HCT116 (cell line): ENCODE data around the gene ITGA7. TPM values are rescaled to one million over a fixed set of nuclear protein-coding genes. Genes with fewer than 3 reads are reported as not detected.

ENCODE experiments used
- ATAC-seq: fragments of 200-7000 bp; cut with Tn5 transposase; 2 replicates; pipeline ENCODE4 v1.9.1; 2020; ENCODE audit warnings: mild to moderate bottlenecking, moderate library complexity
- BruUV-seq: library from RNA; stranded (reverse); fragments of 400-500 nt; replicated peaks from 2 replicates; lab custom pipeline; 2021; lab: Mats Ljungman, UMichigan
- CTCF ChIA-PET: fragments of 300-600 bp; sonication (Branson Sonifier 250); formaldehyde crosslinking; loops from one replicate; lab custom pipeline; 2021; ENCODE audit warnings: antibody characterized with exemption; lab: Charles Lee
- POLR2A ChIA-PET: fragments of 300-600, 350-600 bp; sonication (Branson Sonifier 250); formaldehyde crosslinking; loops from one replicate; lab custom pipeline; 2021; ENCODE audit warnings: antibody characterized with exemption; lab: Charles Lee
- RAD21 ChIA-PET, 2 experiments: fragments of 300-600 bp; sonication (Branson Sonifier 250); formaldehyde crosslinking; loops; one replicate each; lab custom pipeline; 2023; ENCODE audit warnings: low total read pairs in 2 of 2; ENCODE audit not compliant: uncharacterized antibody in 2 of 2, unreplicated experiment in 2 of 2, low non-redundant PET in 1 of 2; lab: Charles Lee
- DNase-seq: peaks from one replicate; pipeline ENCODE4 v3.0.0-alpha.2; 2010; ENCODE audit warnings: low read depth, low spot score
- H2AFZ ChIP-seq: fragments of 200-600 bp; shearing (Covaris generic), sonication (generic); 2 replicates; pipeline ENCODE4 v1.6.1; 2017; ENCODE audit warnings: low read depth, mixed run types, mixed read lengths, antibody characterized with exemption, low read length; ENCODE audit not compliant: poor library complexity, severe bottlenecking
- H3K27ac ChIP-seq: 2 replicates; pipeline ENCODE4 v1.5.1; 2012; ENCODE audit warnings: low read depth, low read length
- H3K27me3 ChIP-seq: fragments of 200-600 bp; sonication (generic); 2 replicates; pipeline ENCODE4 v1.6.1; 2016; ENCODE audit warnings: mixed run types, low read length, mixed read lengths; ENCODE audit not compliant: insufficient read depth
- H3K36me3 ChIP-seq, 2 experiments: fragments of 200-500 bp in 1 of 2; fragments of 200-600 bp in 1 of 2; sonication (Bioruptor generic) in 1 of 2; sonication (generic) in 1 of 2; 2 replicates each; pipeline versions ENCODE4 v1.5.1 to v1.6.1; 2014 to 2016; ENCODE audit warnings: low read length in 2 of 2, inconsistent platforms in 1 of 2, mixed read lengths in 1 of 2, mixed run types in 1 of 2; ENCODE audit not compliant: insufficient read depth in 2 of 2, control insufficient read depth in 1 of 2
- H3K4me1 ChIP-seq, 2 experiments: fragments of 200-600 bp in 1 of 2; sonication (generic) in 1 of 2; 2 replicates each; pipeline versions ENCODE4 v1.5.1 to v1.6.1; 2012 to 2017; ENCODE audit warnings: low read length in 2 of 2, inconsistent platforms in 1 of 2, mild to moderate bottlenecking in 1 of 2, mixed read lengths in 1 of 2, mixed run types in 1 of 2, moderate library complexity in 1 of 2; ENCODE audit not compliant: insufficient read depth in 2 of 2, control insufficient read depth in 1 of 2
- H3K4me2 ChIP-seq: fragments of 200-600 bp; sonication (generic); 2 replicates; pipeline ENCODE4 v1.6.1; 2017; ENCODE audit warnings: mixed run types, low read length, mixed read lengths
- H3K4me3 ChIP-seq, 2 experiments: fragments of 200-600 bp in 1 of 2; sonication (generic) in 1 of 2; replicated peaks in 1 of 2; 2 replicates each; pipeline ENCODE4 v1.5.1; 2011 to 2016; ENCODE audit warnings: low read length in 2 of 2, control low read depth in 1 of 2, low read depth in 1 of 2, mild to moderate bottlenecking in 1 of 2, mixed read lengths in 1 of 2, mixed run types in 1 of 2
- H3K79me2 ChIP-seq: fragments of 200-600 bp; sonication (generic); 2 replicates; pipeline ENCODE4 v1.6.1; 2017; ENCODE audit warnings: mild to moderate bottlenecking, mixed run types, low read length, moderate library complexity, mixed read lengths; ENCODE audit not compliant: insufficient read depth
- H3K9ac ChIP-seq: fragments of 200-600 bp; sonication (generic); 2 replicates; pipeline ENCODE4 v1.6.1; 2016; ENCODE audit warnings: low read length, mixed read lengths
- H3K9me2 ChIP-seq: fragments of 200-600 bp; sonication (generic), shearing (Covaris generic); 2 replicates; pipeline ENCODE4 v1.6.1; 2017; ENCODE audit warnings: mixed run types, mild to moderate bottlenecking, moderate library complexity; ENCODE audit not compliant: insufficient read depth
- H3K9me3 ChIP-seq, 2 experiments: fragments of 200-500 bp in 1 of 2; fragments of 200-600 bp in 1 of 2; sonication (Bioruptor generic) in 1 of 2; sonication (generic) in 1 of 2; 2 replicates each; pipeline ENCODE4 v1.6.1; 2014 to 2017; ENCODE audit warnings: low read length in 2 of 2, mixed read lengths in 2 of 2, inconsistent platforms in 1 of 2, low read depth in 1 of 2, mild to moderate bottlenecking in 1 of 2, mixed run types in 1 of 2, moderate library complexity in 1 of 2; ENCODE audit not compliant: control insufficient read depth in 1 of 2, insufficient read depth in 1 of 2
- H4K20me1 ChIP-seq: fragments of 200-600 bp; sonication (generic), shearing (Covaris generic); 2 replicates; pipeline ENCODE4 v1.6.1; 2017; ENCODE audit warnings: mixed run types, mild to moderate bottlenecking, moderate library complexity; ENCODE audit not compliant: insufficient read depth
- CBX3 ChIP-seq: IDR thresholded peaks from 2 replicates; pipeline ENCODE4 v1.6.1; 2012; ENCODE audit warnings: low read depth
- CEBPB ChIP-seq: IDR thresholded peaks from 2 replicates; pipeline ENCODE4 v1.6.1; 2012; ENCODE audit warnings: low read depth
- CTCF ChIP-seq, 3 experiments: fragments of 200-600 bp in 1 of 3; sonication (generic) in 1 of 3; IDR thresholded peaks in 2 of 3; conservative IDR thresholded peaks in 1 of 3; 2 replicates each; pipeline ENCODE4 v1.5.1; 2012 to 2017; ENCODE audit warnings: low read depth in 2 of 3, low read length in 2 of 3, antibody characterized with exemption in 1 of 3, borderline replicate concordance in 1 of 3, control low read depth in 1 of 3, mild to moderate bottlenecking in 1 of 3, mixed read lengths in 1 of 3, mixed run types in 1 of 3, moderate library complexity in 1 of 3; ENCODE audit not compliant: insufficient read depth in 1 of 3
- ELF1 ChIP-seq: IDR thresholded peaks from 2 replicates; pipeline ENCODE4 v1.6.1; 2012; ENCODE audit warnings: low read depth, borderline replicate concordance
- FOSL1 ChIP-seq: IDR thresholded peaks from 2 replicates; pipeline ENCODE4 v1.6.1; 2012; ENCODE audit warnings: low read depth
- JUND ChIP-seq: IDR thresholded peaks from 2 replicates; pipeline ENCODE4 v1.6.1; 2012
- RAD21 ChIP-seq: IDR thresholded peaks from 2 replicates; pipeline ENCODE4 v1.6.1; 2012; ENCODE audit warnings: low read depth, mild to moderate bottlenecking
- REST ChIP-seq: IDR thresholded peaks from 2 replicates; pipeline ENCODE4 v1.6.1; 2012; ENCODE audit warnings: low read depth
- TCF7L2 ChIP-seq: IDR thresholded peaks from 2 replicates; pipeline ENCODE4 v1.7.0; 2011; ENCODE audit warnings: borderline replicate concordance, inconsistent platforms; ENCODE audit not compliant: insufficient read depth, insufficient read length; ENCODE audit errors: extremely low read depth
- ZFX ChIP-seq: fragments of 450-650 bp; IDR thresholded peaks from 2 replicates; pipeline ENCODE4 v1.6.1; 2017
- intact Hi-C: fragments of 100-400 bp; cut with micrococcal nuclease; formaldehyde crosslinking; loops from 2 replicates; pipeline ENCODE4 v1.10.0; 2022
- total RNA-seq: library from RNA; stranded (reverse); gene quantifications from one replicate; pipeline ENCODE4 v1.2.1, GENCODE V29; 2021; ENCODE audit not compliant: unreplicated experiment
- TF ChIP-seq, protein P1 (sequence below): IDR thresholded peaks from 2 replicates; pipeline ENCODE4 v1.6.1; 2012

The ITGA7 gene
- total RNA-seq, 1 experiment from 2014 or later = 17.8 TPM

DNA sequence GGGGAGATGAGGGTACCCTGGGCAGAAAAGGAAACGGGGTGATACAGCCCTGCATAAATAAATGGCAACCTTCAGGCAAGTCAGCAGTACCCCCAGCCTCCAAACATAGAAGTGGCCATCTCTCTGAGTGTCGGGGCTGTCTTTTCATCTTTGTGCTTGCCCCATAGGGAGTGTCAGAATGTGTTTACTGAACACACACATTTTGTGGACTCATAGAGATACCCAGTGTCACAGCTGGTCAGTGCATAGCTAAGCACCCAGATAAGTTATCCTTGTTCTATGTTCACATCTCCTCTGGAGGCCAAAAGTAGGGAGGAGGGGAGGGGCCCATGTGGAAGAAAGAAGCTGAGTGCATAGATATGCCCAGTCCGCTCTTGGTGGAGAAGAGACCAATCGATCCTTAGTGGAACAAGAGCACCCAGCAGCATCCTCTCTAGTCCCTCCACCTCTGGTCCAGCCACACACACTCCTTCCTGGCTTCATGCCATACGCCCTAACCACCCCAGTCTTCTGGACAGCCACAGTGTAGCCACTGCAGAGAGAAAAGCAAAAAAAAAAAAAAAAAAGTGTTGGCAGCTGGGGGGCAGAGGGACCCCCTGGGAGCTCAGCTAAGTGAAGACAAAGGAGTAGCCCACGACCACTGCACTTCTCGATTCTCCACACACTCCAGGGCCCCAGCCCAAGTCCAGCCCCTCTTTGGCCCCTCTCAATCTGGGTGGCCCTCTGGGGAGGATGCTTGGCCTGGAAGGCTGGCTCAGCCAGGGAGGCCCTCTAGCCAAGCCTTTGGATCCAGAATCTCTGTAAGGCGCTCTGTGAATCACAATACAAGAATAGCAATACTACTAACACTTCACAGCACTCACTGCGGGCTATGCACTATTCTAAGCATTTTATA, 2.6 kb downstream of the ITGA7 start:
- H4K20me1 ChIP-seq = no peaks in the 10 kb centered on the region
- ChIA-PET POLR2A (no interaction called here), RAD21 (no interaction called here), CTCF (interaction anchor here (0.7 to 2.9 kb wide), 8 partner anchors 9 to 58 kb away, joined by 3 to 19 read pairs (median 4); partner anchors contain the start of genes BLOC1S1 and RDH5)
- no peaks in the 10 kb centered on the region for H3K36me3 ChIP-seq
- intact Hi-C loops = no loop called here
- peaks cover 4 to 18% of the 10 kb centered on the region in 2 experiments; a peak in 3 of 4 replicates for H3K4me1 ChIP-seq
- no peak for TF ChIP-seq FOSL1
- TF ChIP-seq CBX3 = no peak
- TF ChIP-seq ELF1 = no peak
- no peak for TF ChIP-seq JUND
- TF ChIP-seq, protein P1, sequence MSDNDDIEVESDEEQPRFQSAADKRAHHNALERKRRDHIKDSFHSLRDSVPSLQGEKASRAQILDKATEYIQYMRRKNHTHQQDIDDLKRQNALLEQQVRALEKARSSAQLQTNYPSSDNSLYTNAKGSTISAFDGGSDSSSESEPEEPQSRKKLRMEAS = no peak
- TF ChIP-seq TCF7L2 = no peak
- TF ChIP-seq REST = no peak
- TF ChIP-seq CTCF (IDR thresholded peaks at IDR 0.05 in 2 of 3, conservative IDR thresholded peaks at IDR 0.05 in 1 of 3; ENCODE audit: borderline replicate concordance in 1 of 3, insufficient read depth in 1 of 3, low read depth in 2 of 3, low read length in 2 of 3) = no peak
- TF ChIP-seq CEBPB = no peak
- TF ChIP-seq RAD21 = no peak
- TF ChIP-seq ZFX = no peak
- no peak overlapping the region for H3K4me3 ChIP-seq
- H3K4me2 ChIP-seq = no peak overlapping the region
- ATAC-seq = no peak
- BruUV-seq = no TSS peak
- H3K27me3 ChIP-seq = peaks cover 15% of the 10 kb centered on the region; the same call in 1 of the 2 replicates
- H2AFZ ChIP-seq = no peak overlapping the region
- H3K9me3 ChIP-seq = no peaks in the 10 kb centered on the region
- H3K79me2 ChIP-seq = no peaks in the 10 kb centered on the region
- H3K9ac ChIP-seq = no peak overlapping the region
- no peaks in the 10 kb centered on the region for H3K9me2 ChIP-seq
- DNase-seq = no peak
- H3K27ac ChIP-seq = no peak overlapping the region
